Muscle of arm (tissue), 14 donors: ENCODE data around the gene DNAI7. TPM values are rescaled to one million over a fixed set of nuclear protein-coding genes. Genes with fewer than 3 reads are reported as not detected.
A peak's percentile ranks its signal among the peaks of the same experiment; 100 is the strongest.

ENCODE experiments used
- DNase-seq: peaks from one replicate; pipeline ENCODE4 v3.0.0-alpha.2; 2013
- long read RNA-seq, 11 donors: transcript quantifications; one replicate each; lab custom pipeline, GENCODE V29; 2026
- polyA plus RNA-seq, 12 donors: library from polyadenylated mRNA; unstranded; fragments of 120-200 nt; gene quantifications; one replicate each; pipeline ENCODE4 v1.2.1, GENCODE V29; 2013; ENCODE audit not compliant: insufficient read length in 12 of 12

Gene DNAI7, protein sequence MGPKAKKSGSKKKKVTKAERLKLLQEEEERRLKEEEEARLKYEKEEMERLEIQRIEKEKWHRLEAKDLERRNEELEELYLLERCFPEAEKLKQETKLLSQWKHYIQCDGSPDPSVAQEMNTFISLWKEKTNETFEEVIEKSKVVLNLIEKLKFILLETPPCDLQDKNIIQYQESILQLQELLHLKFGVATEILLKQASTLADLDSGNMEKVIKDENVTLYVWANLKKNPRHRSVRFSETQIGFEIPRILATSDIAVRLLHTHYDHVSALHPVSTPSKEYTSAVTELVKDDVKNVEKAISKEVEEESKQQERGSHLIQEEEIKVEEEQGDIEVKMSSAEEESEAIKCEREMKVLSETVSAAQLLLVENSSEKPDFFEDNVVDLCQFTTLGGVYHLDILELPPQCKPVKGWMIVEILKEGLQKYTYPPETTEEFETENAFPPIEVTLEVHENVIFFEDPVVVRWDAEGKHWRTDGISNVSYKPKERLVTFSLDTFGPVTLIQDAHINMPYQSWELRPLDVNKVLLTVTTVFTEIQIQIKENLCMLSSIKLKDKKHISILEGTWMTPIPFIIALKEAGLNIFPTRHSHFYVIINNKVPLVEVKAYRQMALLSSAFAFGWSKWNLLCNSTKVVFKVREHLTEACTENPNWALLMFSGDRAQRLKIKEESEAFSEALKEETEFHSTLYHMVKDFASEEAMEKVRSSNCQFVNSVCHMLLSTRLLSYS
- polyA plus RNA-seq: 1 to 10 TPM in 2 of 12 donors, under 1 TPM in 8, not detected in 2; 0.43 to 1.2 (median 0.64) TPM
- long read RNA-seq, donor 1: 0 reads
- long read RNA-seq, donor 2, partial matches to known transcripts: 15 of 66 reads
- long read RNA-seq, donor 2, other reads (novel, unspliced or antisense): 51 of 66 reads
- long read RNA-seq, donor 3: 0 reads
- long read RNA-seq, donor 4: 0 reads
- long read RNA-seq, donor 5: 0 reads
- long read RNA-seq, donor 6: 0 reads
- long read RNA-seq, donor 7: 0 reads
- long read RNA-seq, donor 8: 0 reads
- long read RNA-seq, donor 9: 0 reads
- long read RNA-seq, donor 10: 0 reads
- long read RNA-seq, donor 11: 0 reads

DNA sequence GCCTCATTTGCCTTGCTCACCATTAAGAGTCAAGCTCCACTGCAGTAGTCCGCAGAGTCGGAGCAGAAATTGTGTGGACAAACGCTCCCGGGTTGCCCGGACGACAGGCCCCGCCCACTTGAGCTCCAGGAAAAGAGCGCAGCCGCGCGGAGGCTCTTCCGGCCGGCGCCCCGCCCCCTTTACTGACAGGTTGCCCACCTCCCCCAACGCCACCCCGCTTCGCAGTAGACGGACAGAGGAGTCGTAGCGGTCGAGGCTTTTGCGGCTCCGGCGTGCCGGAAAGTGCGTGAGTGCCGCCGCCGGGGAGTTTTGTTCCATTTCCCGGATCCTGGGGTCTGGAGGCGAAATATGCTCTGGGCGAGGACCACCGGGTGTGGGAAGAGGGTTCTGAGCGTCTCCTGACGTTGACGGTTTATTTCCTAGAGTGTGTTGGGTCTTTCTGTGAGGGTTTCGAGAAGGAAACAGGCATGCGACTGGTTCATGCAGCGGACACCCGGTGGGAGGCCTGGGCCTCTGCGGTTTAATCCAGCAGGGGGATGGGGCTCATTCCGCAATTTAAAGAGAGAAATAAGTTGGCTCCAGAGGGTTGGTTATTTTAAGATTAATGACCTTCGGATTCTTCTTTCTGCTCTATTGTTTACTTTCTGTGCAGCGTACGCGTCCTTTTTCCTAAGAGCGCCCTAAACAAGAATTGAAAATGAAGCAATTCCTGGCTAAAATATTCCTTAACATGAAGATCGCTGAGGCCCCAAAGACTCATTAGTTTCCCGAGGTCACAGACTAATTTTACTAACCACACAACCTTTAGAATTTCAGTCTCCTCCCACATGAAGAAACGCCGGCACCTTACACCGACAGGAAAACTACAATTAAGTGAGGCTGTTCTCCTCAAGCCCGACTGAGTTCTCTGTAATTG lies at the start of gene DNAI7, which contains the start of gene ETFRF1:
Gene DNAI7, minus strand, starts transcription at position 105 of the 916 bp plus-strand sequence. Its CDS starts 82 bp downstream, at position 23.
Gene ETFRF1, plus strand, starts transcription at position 182 of the 916 bp plus-strand sequence. CDS start 8,720 bp downstream, outside the sequence.
- peak; percentile 98 for DNase-seq

DNA sequence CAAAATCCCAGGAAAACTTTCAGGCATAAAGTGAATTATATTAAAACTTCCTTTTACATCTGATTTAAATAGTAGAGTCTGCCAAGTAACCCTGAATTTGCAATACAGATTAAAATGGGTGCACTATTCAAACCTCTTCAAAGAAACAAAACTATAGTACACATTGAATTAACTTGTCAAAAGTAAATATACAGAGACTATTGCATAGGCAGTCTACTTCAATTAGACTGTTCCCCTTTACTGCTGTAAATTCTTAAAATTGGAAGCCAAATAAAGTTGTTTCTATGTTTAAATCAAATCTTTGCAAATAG lies 48.7 kb upstream of the DNAI7 start:
- DNase-seq: no peak

DNA sequence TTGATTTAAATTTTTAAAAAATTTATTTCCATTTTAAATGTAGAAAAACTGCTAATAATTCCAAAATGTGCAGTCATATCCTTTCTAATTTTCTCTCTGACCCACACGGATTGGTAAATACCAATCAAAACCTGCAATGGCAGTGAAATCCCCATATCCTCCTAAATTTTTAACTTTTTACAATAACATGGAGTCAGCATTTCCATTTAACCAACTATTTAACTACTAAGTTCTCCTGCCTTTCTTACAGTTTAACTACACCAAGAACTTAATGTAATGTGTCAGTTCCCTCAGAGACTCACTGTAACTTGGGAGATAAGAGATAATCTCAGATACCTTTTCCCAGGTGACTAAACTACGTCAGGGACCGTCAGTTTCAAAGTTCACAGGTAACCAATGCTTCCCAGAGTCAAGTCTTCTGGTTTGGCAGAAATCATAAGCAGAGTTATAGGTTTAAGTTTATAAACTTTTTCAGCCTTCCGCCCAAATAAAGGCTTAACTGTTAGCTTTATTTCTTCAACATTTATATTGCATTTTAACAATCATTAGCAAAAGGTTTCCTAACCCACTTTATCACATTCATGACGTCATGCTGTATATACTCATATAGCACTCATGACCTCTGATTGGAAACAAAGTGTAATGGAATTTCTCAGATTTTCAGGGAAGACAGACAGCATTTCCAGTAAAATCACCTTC lies 48.2 kb upstream of the DNAI7 start:
- no peak for DNase-seq

DNA sequence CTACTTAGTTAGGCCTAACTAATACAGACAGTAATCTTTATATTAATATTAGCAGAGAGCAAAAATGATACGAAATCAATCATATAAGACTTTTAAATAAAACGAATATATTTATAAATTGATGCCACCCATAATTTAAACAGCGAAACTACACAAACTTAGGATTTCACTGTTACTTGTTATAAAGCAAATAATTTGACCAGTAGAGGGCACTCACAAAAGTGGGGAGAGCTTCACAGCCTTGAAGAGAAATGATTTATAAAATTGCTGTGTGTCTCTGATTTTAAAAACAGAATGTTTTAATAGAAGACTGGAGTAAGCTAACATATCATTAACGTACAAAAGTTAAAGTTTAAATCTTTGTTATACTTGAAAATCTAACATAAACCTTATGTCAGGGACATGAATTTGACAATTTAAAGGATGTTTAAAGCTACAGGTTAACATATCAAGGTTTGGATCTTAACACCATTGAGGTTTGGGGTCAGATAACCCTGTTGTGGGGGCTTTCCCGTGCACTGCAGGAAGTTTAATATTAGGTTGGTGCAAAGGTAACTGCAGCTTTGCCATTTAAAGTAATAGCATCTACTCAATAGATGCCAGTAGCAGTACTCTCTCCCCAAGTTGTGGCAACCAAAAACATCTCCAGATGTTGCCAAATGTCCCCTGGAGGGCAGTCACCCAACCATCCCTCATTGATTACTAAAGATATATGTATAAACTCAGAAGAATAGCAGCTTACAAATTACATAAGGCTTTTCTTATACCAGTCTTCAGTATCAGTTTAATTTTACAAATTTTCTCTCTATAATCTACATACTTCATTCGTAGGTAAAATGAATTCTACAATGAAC lies 46.4 kb upstream of the DNAI7 start:
- peak; percentile 36 for DNase-seq

DNA sequence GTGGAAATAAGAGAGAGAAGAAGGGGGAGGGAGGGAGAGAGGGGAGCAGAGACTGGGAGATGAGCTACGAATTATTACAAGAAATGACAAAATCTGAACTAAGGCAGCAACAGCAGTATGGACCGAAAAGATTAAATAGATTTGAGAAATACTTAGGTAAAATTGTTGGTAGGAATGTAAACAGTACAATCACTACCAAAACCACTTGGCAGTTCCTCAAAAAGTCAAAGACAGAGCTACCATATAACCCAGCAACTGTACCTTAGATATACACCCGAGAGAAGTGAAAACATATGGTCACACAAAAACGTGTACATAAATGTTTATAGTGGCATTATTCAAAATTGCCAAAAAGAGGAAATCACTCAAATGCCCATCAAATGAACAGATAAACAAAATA lies 41.7 kb upstream of the DNAI7 start:
- DNase-seq: no peak

DNA sequence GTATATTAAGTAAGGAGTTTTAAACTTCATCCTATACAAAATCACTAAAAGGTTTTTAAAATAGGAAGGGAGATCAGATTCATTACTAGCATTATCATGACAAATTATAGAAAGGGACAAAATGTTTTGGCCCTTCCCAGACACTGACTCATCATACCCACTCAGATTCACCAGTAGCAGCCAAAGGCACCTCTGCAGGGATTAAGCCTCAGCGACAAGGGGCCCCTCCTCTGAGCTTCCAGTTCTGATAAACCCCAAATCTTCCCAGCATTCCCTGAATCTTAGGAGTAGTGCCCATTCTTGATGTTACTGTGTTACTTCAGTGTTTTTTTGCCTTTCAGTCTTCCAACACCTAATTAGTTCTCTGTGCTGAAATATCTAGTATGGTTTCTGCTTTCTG lies 41.2 kb upstream of the DNAI7 start:
- no peak for DNase-seq

DNA sequence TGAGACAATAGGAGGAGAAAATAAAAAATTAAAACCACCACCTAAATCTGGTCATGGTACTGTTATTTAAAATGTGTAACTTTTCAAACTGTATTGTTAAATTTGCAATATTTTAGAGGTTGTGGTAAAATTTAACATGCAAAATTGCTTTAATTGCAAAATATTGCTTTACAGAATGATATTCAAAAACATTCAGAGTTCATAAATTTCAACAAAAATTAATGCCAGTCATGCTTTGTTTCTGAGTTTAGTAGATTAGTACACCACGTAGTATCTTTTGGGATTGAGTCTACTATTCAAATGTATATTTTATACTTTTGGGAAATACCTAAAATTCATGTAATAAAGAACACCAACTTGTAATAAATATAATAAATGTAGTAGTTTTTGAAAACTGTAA lies 18.4 kb upstream of the DNAI7 start:
- DNase-seq: no peak

DNA sequence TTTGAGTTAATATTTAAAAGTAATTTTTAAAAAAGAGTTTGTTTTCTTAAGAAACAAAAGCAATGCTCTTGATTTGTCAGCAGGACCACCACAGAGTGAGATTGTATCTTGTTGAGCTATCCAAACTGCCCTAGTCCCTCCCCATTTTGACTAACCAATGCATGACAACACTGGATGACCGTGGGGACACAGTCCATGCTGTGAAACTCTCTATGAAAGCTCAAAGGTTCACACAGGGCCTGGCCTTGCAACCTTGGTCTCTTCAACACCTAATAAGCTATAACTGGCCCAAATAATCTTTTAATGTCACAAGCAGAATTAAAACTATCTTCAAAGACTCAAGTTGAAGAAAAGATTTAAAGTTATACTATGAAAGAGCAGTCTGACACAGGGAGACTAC lies 13.6 kb upstream of the DNAI7 start:
- DNase-seq: no peak

DNA sequence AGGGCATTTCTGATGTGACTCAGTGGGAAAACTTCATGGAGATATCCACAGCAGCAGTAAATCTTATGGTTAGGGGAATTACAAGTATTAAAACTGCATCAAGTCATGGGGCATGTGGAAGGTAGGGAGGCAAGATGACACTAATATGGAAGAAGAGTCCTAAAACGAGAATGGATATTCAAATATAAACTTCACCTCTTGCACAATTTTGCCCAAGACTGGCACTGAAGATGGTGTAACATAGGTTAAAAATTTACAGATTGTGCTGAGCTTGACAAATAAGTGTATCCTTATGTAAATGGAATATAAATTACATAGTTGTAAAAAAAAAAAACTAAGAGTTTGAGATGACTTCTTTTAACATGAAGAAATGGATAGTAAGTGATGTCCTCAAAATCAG lies 12.9 kb upstream of the DNAI7 start:
- DNase-seq: no peak

DNA sequence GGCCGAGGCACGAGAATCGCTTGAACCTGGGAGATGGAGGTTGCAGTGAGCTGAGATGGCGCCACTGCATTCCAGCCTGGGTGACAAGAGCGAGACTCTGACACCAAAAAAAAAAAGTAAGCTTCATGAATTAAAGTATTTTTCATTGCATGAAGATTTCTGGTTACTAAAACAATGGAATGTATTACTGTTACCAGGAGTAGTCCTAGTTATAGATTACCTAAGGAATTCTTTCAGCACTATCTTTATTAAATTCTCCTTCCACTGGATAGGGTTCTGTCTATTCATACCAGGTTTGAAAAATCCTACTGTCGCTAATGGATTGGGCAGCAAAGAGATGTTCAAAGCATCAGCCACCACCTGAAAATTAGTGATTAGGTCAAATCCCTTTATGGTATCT lies 12.5 kb upstream of the DNAI7 start:
- no peak for DNase-seq

DNA sequence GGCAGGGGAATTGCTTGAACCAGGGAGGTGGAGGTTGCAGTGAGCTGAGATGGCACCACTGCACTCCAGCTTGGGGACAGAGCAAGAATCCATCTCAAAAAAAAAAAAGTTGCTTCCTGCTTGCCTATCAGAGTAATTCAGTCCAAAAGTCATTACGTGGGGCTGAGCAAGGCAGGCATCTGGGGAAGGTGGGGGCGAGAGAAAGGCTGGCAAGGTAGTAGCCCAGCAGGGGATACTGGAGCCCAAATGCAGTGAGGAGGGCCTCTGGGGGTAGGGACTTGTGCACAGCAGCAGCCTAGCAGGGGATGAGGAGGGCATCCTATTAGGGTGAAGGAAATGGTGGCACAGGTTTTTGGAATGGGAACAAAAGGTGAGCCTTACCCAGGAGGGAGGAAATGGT lies 7.2 kb upstream of the DNAI7 start:
- no peak for DNase-seq

DNA sequence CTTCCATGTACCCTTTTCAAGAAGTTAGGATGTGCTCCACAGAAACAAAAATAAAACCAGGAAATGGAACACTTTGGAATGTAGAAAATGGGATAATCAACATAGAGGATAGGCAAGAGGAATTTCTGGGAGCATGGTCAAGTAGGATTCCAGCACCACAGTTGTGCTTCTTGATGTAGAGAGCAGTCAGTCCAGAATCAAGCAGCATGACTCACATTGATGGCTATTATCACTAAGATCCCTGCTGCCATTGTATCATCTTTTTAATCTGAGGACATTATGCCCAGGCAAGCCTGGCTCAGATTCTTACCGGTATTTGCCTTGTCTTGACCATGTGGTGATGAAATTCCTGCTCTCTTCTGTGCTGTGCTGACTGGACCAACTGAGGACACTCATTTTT lies 5.7 kb upstream of the DNAI7 start:
- no peak for DNase-seq

DNA sequence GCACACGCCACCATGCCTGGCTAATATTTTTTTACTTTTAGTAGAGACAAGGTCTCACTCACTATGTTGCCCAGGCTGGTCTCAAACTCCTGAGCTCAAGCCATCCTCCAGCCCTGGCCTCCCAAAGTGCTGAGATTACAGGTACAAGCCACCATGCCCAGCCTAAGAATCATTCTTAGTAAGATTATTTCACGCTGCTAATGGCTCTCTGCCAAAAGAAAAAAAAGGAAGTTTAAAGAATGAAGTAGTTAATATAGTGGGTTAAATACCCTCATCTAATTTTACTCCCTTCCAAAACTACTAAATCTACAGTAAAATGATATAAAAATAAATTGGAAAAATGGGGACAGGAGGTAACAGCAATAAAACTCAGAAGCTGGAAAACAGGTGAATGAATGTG lies 2.6 kb upstream of the DNAI7 start:
- DNase-seq: no peak

DNA sequence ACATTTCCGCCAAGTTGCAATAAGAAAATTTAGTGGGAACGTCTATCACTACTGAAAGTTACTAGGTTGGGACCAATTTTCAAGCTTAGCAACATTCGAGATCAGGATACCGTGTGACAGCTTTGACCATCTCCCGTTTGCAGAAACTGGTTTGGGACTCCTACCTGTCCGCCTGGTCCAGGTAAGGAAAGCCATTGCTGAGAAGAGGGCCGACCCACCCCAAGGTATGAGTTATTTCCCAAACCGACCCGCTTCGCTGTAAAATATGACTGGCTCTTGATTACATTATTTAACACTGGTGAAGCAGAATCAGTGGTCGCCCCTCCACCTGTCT lies 271 bp downstream of the DNAI7 start:
- DNase-seq: no peak

DNA sequence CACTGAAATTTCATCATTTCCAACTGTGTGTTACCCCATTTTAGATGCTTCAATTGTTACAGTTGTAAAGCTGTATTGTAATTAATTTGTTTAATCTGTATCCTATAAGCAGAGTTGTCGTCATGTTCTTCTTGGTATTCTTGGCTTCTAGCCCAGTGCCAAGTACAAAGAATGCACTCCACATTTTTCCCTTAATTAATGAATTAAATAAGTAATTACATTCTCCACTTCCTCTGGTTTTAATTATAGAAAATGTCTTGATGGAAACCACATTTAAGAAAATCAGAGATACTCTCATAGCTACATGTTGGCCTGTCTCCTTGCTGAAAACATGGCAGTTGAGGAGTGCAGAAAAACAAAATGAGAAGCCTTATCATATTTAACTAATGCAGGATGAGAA lies 746 bp downstream of the DNAI7 start:
- peak; percentile 12 for DNase-seq

DNA sequence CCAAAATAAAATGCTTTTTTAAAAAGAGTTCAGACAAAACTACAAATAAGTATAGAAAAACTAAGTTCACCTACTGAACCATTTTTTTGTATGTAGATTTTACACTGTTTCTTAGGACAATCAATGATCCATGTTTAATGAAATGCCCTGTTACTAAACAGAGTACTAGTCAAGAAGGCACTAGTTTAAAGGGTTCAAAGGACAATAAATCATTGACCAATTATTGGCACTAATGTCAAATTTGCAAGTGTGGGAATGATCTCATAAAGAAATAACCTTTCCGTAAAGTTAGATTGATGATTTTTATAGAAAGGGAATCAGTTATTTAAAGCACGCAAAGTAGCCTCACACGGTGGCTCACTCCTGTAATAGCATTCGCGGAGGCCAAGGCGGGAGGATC lies 4.2 kb downstream of the DNAI7 start:
- no peak for DNase-seq

DNA sequence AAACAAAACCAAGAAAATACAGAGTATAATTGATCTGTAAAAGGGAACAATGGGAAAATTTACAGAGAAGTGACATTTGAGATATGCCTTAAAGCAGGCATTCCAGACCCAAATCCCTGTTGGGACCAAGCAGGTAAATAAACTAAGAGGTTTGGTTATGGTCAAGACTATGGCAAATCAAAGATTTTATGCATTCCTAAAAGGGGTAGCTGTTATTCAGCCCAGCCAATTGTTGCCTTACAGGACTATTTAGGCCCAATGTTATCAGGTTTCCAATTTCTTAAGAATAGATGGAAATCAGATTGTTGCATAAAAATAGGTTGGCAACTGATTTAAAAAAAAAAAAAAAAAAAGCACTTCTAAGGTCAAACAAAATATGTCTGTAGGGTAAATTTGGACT lies 5.3 kb downstream of the DNAI7 start:
- DNase-seq: no peak

DNA sequence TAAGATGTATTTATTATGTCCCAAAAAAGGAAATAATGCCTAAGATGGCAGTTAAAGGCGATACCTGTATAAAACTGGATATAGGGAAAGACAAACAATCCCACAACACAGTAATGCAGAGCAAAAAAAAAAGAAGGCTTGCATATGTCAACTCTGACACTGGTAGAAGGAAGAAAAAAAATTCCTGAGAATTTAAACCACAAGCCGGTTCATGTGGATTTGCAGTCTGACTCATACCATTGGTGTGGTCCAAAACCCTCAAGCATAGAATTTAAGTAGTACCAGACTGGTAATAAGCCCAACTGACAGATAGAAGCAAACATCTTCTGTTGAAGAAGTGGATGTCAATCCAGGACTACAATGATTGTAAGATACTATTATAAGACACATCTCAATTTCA lies 7.2 kb downstream of the DNAI7 start:
- no peak for DNase-seq

DNA sequence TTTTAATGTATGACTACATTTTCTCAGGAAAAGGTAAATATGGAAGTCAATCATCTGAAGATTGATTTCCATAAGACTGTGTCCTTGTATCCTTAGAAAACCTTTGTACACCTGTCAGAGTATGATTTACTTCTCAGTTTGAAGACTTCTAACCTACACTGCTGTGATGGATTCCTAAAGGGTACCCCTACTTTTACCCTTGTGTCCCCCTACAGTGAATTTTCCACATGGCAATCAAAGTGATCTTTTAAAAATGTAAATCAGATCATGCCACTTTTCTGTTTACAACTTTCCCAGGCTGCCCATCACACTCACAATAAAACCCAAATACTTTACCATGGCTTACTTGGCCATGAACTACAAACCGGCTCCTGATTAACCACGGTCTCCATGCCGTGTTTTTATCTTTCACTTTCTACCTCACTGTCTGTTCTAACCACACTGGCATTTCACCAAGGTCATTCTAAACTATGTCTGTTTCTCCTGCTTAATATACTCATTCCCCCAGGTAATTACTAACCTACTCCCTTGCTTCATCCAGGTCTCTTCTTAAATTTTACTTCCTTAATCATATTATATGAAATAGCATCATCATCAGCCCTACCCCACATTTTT lies 8.1 kb downstream of the DNAI7 start:
- no peak for DNase-seq
